ENCODE data around the gene UBA52. TPM values are rescaled to one million over a fixed set of nuclear protein-coding genes. Genes with fewer than 3 reads are reported as not detected.

UBA52 gene
- polyA plus RNA-seq, 3 donors: 832 to 3,024 (median 896) TPM

DNA sequence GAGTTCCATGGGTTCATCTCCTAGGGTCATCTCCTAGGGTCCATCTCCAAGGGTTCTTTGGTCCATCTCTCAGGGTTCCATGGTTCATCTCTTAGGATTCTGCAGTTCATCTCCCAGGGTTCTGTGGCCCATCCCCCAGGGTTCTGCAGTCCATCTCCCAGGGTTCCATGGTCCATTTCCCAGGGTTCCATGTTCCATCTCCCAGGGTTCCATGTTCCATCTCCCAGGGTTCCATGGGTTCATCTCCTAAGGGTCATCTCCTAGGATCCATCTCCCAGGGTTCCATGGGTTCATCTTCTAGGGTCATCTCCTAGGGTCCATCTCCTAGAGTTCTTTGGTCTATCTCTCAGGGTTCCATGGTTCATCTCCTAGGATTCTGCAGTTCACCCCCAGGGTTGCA is 45.9 kb downstream of the UBA52 start:
- Histone ChIP-seq H3K9me3 (replicated peaks in 1 of 2; ENCODE audit: control insufficient read depth in 1 of 2, insufficient read depth in 1 of 2, low read length in 2 of 2) (peaks cover 6 to 8% of the 10 kb centered on the region in 2 donors), H3K4me3 (replicated peaks in 1 of 3; ENCODE audit: low read depth in 2 of 3, low read length in 3 of 3) (no peak overlapping the region), H3K36me3 (replicated peaks in 1 of 2; ENCODE audit: control insufficient read depth in 1 of 2, insufficient read depth in 2 of 2, low read length in 2 of 2) (no peaks in the 10 kb centered on the region), H4K20me1 (ENCODE audit: insufficient read depth, low read length) (no peaks in the 10 kb centered on the region), H3K79me2 (ENCODE audit: insufficient read depth, low read length) (no peaks in the 10 kb centered on the region), H3K4me1 (ENCODE audit: control insufficient read depth in 1 of 2, insufficient read depth in 2 of 2, low read length in 2 of 2) (peaks cover 0 to 5% of the 10 kb centered on the region in 2 donors), H3K9ac (ENCODE audit: insufficient read depth, low read length, poor library complexity, severe bottlenecking) (no peak overlapping the region), H3K4me2 (replicated peaks; ENCODE audit: extremely low read depth, low read length, poor library complexity, severe bottlenecking) (no peak overlapping the region), H2AFZ (ENCODE audit: insufficient read depth, low read depth, low read length, poor library complexity, severe bottlenecking) (no peak overlapping the region), H3K27me3 (ENCODE audit: control insufficient read depth in 2 of 2, insufficient read depth in 2 of 2, low read length in 2 of 2) (peaks cover 20 to 45% of the 10 kb centered on the region in 2 donors), H3K27ac (ENCODE audit: low read depth in 1 of 2, low read length in 2 of 2) (no peak overlapping the region)
- Mint-ChIP-seq H3K4me3 (no peak overlapping the region), H3K36me3 (no peaks in the 10 kb centered on the region), H3K4me1 (peaks cover 3% of the 10 kb centered on the region), H3K27ac (no peak overlapping the region), H3K27me3 (ENCODE audit: low read depth in 3 of 3) (peaks cover 44 to 70% (median 52%) of the 10 kb centered on the region in 3 donors), H3K9me3 (peaks cover 2 to 20% (median 6%) of the 10 kb centered on the region in 7 donors)
- intact Hi-C loops (cut with micrococcal nuclease): no loop called here
- TF ChIP-seq, protein P1, sequence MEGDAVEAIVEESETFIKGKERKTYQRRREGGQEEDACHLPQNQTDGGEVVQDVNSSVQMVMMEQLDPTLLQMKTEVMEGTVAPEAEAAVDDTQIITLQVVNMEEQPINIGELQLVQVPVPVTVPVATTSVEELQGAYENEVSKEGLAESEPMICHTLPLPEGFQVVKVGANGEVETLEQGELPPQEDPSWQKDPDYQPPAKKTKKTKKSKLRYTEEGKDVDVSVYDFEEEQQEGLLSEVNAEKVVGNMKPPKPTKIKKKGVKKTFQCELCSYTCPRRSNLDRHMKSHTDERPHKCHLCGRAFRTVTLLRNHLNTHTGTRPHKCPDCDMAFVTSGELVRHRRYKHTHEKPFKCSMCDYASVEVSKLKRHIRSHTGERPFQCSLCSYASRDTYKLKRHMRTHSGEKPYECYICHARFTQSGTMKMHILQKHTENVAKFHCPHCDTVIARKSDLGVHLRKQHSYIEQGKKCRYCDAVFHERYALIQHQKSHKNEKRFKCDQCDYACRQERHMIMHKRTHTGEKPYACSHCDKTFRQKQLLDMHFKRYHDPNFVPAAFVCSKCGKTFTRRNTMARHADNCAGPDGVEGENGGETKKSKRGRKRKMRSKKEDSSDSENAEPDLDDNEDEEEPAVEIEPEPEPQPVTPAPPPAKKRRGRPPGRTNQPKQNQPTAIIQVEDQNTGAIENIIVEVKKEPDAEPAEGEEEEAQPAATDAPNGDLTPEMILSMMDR (IDR thresholded peaks at IDR 0.05): no peak
- DNase-seq: no peak

DNA sequence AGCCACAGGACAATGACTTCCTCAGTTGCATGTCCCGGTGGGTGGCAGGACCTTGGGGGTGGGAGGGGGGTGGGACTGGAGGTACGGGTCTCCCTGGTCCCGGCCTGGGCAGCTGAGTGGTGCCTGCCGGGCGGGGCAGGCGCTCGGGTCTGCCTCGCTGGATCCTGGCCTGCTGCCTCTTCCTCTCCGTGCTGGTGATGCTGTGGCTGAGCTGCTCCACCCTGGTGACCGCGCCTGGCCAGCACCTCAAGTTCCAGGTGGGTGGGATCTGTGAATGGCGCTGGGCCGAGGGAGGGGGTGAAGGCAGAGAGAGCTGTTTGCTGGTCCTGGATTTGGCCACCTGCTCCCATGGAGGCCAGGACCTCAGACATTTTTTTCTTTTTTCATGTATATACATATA is 46.6 kb downstream of the UBA52 start:
- no peak overlapping the region for H3K27ac ChIP-seq (ENCODE audit: low read depth in 1 of 2, low read length in 2 of 2)
- no peaks in the 10 kb centered on the region for H3K36me3 ChIP-seq (replicated peaks in 1 of 2; ENCODE audit: control insufficient read depth in 1 of 2, insufficient read depth in 2 of 2, low read length in 2 of 2)
- H3K27ac Mint-ChIP-seq: no peak overlapping the region
- H3K79me2 ChIP-seq (ENCODE audit: insufficient read depth, low read length): no peaks in the 10 kb centered on the region
- 98% methylated on average over 7 of the region's 13 CpGs for WGBS (ENCODE audit: insufficient coverage)
- peaks cover 6 to 8% of the 10 kb centered on the region in 2 donors for H3K9me3 ChIP-seq (replicated peaks in 1 of 2; ENCODE audit: control insufficient read depth in 1 of 2, insufficient read depth in 1 of 2, low read length in 2 of 2)
- no peaks in the 10 kb centered on the region for H4K20me1 ChIP-seq (ENCODE audit: insufficient read depth, low read length)
- peaks cover 16 to 46% of the 10 kb centered on the region in 2 donors for H3K27me3 ChIP-seq (ENCODE audit: control insufficient read depth in 2 of 2, insufficient read depth in 2 of 2, low read length in 2 of 2)
- no peaks in the 10 kb centered on the region for H3K36me3 Mint-ChIP-seq
- peaks cover 1% of the 10 kb centered on the region for H3K4me1 Mint-ChIP-seq
- H3K27me3 Mint-ChIP-seq (ENCODE audit: low read depth in 3 of 3): peaks cover 40 to 66% (median 48%) of the 10 kb centered on the region in 3 donors
- no peak overlapping the region for H3K4me3 Mint-ChIP-seq
- TF ChIP-seq, protein P1 (IDR thresholded peaks at IDR 0.05): no peak
- H3K4me1 ChIP-seq (ENCODE audit: control insufficient read depth in 1 of 2, insufficient read depth in 2 of 2, low read length in 2 of 2): no peaks in the 10 kb centered on the region
- DNase-seq: no peak
- peaks cover 2 to 18% (median 4%) of the 10 kb centered on the region in 7 donors for H3K9me3 Mint-ChIP-seq
- no peak overlapping the region for H3K4me2 ChIP-seq (replicated peaks; ENCODE audit: extremely low read depth, low read length, poor library complexity, severe bottlenecking)
- H3K4me3 ChIP-seq (replicated peaks in 1 of 3; ENCODE audit: low read depth in 2 of 3, low read length in 3 of 3): no peak overlapping the region
- H3K9ac ChIP-seq (ENCODE audit: insufficient read depth, low read length, poor library complexity, severe bottlenecking): no peak overlapping the region
- H2AFZ ChIP-seq (ENCODE audit: insufficient read depth, low read depth, low read length, poor library complexity, severe bottlenecking): no peak overlapping the region
- intact Hi-C loops (cut with micrococcal nuclease): no loop called here

Data from CD14-positive monocyte (primary cell).